Sigmoid colon (tissue), 7 donors: ENCODE measurements around the gene ZNF267. TPM values are rescaled to one million over a fixed set of nuclear protein-coding genes. Genes with fewer than 3 reads are reported as not detected.

Experiments
- DNase-seq: peaks from one replicate; pipeline ENCODE4 v3.0.0-alpha.2; 2019
- H3K27ac ChIP-seq, 4 donors: fragments of 200-600 bp; sonication (generic); one replicate each; pipeline ENCODE4 v1.5.1; 2016 to 2019; ENCODE audit warnings: mild to moderate bottlenecking in 1 of 4
- H3K27me3 ChIP-seq, 3 donors: fragments of 200-600 bp; sonication (generic); one replicate each; pipeline ENCODE4 v1.5.1; 2019; ENCODE audit warnings: mild to moderate bottlenecking in 1 of 3
- H3K36me3 ChIP-seq, 4 donors: fragments of 200-600 bp; sonication (generic); one replicate each; pipeline ENCODE4 v1.5.1; 2016 to 2019
- H3K4me1 ChIP-seq, 4 donors: fragments of 200-600 bp; sonication (generic); one replicate each; pipeline ENCODE4 v1.5.1; 2017 to 2019
- H3K4me3 ChIP-seq, 4 donors: fragments of 200-600 bp; sonication (generic); one replicate each; pipeline ENCODE4 v1.5.1; 2017 to 2019; ENCODE audit warnings: mild to moderate bottlenecking in 2 of 4, moderate library complexity in 1 of 4
- H3K9me3 ChIP-seq, 4 donors: fragments of 200-600 bp in 3 of 4; sonication (generic) in 3 of 4; one replicate each; pipeline versions ENCODE4 v1.5.1 to v1.6.1; 2013 to 2019
- EP300 ChIP-seq, 4 donors: sonication (generic); formaldehyde crosslinking; IDR thresholded peaks; one replicate each; pipeline ENCODE4 v1.6.1; 2017; ENCODE audit warnings: antibody characterized with exemption in 4 of 4
- POLR2A ChIP-seq, 2 donors: fragments of 450-650 bp; IDR thresholded peaks; one replicate each; pipeline ENCODE4 v1.6.1; 2016; ENCODE audit warnings: antibody characterized with exemption in 2 of 2, mild to moderate bottlenecking in 2 of 2, moderate library complexity in 2 of 2
- POLR2AphosphoS5 ChIP-seq, 4 donors: sonication (generic); formaldehyde crosslinking; IDR thresholded peaks; one replicate each; pipeline ENCODE4 v1.6.1; 2017; ENCODE audit warnings: antibody characterized with exemption in 4 of 4
- WGBS, 2 donors: extraction: QIAGEN DNeasy Blood & Tissue Kit; methylation state at CpG; one replicate each; pipeline ENCODE4 v1.1.7; 2013; 5-methylcytosine and 5-hydroxymethylcytosine counted together
- intact Hi-C: fragments of 100-400 bp; cut with DNase I; formaldehyde crosslinking; loops from one replicate; pipeline ENCODE4 v1.15.1; 2023
- polyA plus RNA-seq, 3 donors: library from polyadenylated mRNA; stranded (reverse); fragments of 200-250 nt; gene quantifications; one replicate each; pipeline ENCODE4 v1.2.3, GENCODE V29; 2013
- total RNA-seq, 4 donors: library from RNA; depleted of rRNA; stranded (reverse); fragments of >200 nt; gene quantifications; one replicate each; pipeline ENCODE4 v1.1.0, GENCODE V29; 2016
- TF ChIP-seq, protein P1 (sequence below), 4 experiments: fragments of 450-650 bp in 3 of 4; fragments of 200-600 bp in 1 of 4; IDR thresholded peaks; one replicate each; pipeline ENCODE4 v1.5.1; 2016 to 2019; ENCODE audit warnings: antibody characterized with exemption in 4 of 4, mild to moderate bottlenecking in 3 of 4, moderate library complexity in 2 of 4
- donor health status: healthy with polysubstance abuse.
- donor health status: Bipolar disorder and iron deficiency.
- donor health status: healthy.

The ZNF267 gene
- total and polyA plus RNA-seq, 7 donors = 4.2 to 11.6 (median 8.5) TPM

- no peak overlapping the region for H3K27ac ChIP-seq
- H3K36me3 ChIP-seq = no peaks in the 10 kb centered on the region
- no peak for DNase-seq
- H3K4me1 ChIP-seq = no peaks in the 10 kb centered on the region
- H3K9me3 ChIP-seq = peaks cover 0 to 14% (median 4%) of the 10 kb centered on the region in 4 donors
- intact Hi-C loops = no loop called here
- WGBS, 2 donors = 44 to 71% methylated on average over 2 of the region's 2 CpGs
- H3K27me3 ChIP-seq = no peaks in the 10 kb centered on the region
- no peak overlapping the region for H3K4me3 ChIP-seq
- no peak for TF ChIP-seq EP300 (IDR thresholded peaks at IDR 0.05)
- TF ChIP-seq POLR2AphosphoS5 (IDR thresholded peaks at IDR 0.05) = no peak
- no peak for TF ChIP-seq POLR2A (IDR thresholded peaks at IDR 0.05)
- TF ChIP-seq, protein P1, sequence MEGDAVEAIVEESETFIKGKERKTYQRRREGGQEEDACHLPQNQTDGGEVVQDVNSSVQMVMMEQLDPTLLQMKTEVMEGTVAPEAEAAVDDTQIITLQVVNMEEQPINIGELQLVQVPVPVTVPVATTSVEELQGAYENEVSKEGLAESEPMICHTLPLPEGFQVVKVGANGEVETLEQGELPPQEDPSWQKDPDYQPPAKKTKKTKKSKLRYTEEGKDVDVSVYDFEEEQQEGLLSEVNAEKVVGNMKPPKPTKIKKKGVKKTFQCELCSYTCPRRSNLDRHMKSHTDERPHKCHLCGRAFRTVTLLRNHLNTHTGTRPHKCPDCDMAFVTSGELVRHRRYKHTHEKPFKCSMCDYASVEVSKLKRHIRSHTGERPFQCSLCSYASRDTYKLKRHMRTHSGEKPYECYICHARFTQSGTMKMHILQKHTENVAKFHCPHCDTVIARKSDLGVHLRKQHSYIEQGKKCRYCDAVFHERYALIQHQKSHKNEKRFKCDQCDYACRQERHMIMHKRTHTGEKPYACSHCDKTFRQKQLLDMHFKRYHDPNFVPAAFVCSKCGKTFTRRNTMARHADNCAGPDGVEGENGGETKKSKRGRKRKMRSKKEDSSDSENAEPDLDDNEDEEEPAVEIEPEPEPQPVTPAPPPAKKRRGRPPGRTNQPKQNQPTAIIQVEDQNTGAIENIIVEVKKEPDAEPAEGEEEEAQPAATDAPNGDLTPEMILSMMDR (IDR thresholded peaks at IDR 0.05) = no peak
Observed at GRCh38 chr16:31853291-31853690, 20.3 kb upstream of the ZNF267 start.

- TF ChIP-seq POLR2AphosphoS5 (IDR thresholded peaks at IDR 0.05) (no peak), POLR2A (IDR thresholded peaks at IDR 0.05) (no peak), EP300 (IDR thresholded peaks at IDR 0.05) (no peak)
- TF ChIP-seq, protein P1 (IDR thresholded peaks at IDR 0.05) = no peak
- intact Hi-C loops = no loop called here
- Histone ChIP-seq H3K9me3 (no peaks in the 10 kb centered on the region), H3K27me3 (no peaks in the 10 kb centered on the region), H3K27ac (no peak overlapping the region), H3K4me3 (no peak overlapping the region), H3K36me3 (no peaks in the 10 kb centered on the region), H3K4me1 (no peaks in the 10 kb centered on the region)
- WGBS, 2 donors = 63 to 79% methylated on average over 3 of the region's 3 CpGs
- no peak for DNase-seq
Observed at GRCh38 chr16:31860508-31860907, 13.1 kb upstream of the ZNF267 start.

DNA sequence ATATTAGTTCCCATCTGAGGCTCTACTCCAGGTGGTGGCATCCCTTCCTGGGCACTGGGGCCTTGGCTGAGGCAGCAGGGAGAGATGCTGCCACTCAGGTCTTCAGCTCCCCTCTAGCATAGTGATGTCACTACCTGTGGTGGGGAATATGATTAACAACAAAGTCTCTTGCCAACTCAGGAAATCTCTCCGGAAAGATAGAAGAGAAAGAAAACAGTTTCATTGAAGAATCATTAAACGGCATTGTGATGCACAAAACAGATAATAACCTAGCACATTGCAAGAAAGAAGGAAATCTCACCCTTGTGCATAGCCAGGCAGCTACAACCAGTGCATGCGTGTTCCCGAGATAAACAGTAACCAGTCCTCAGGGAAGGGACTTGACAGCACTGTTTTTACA, 12.2 kb upstream of the ZNF267 start:
- Histone ChIP-seq H3K36me3 (no peaks in the 10 kb centered on the region), H3K27ac (no peak overlapping the region), H3K4me3 (no peak overlapping the region), H3K4me1 (no peaks in the 10 kb centered on the region), H3K27me3 (no peaks in the 10 kb centered on the region), H3K9me3 (no peaks in the 10 kb centered on the region)
- intact Hi-C loops = no loop called here
- WGBS, 2 donors = 61 to 74% methylated on average over 4 of the region's 4 CpGs
- TF ChIP-seq, protein P1 (IDR thresholded peaks at IDR 0.05) = no peak
- TF ChIP-seq EP300 (IDR thresholded peaks at IDR 0.05) (no peak), POLR2AphosphoS5 (IDR thresholded peaks at IDR 0.05) (no peak), POLR2A (IDR thresholded peaks at IDR 0.05) (no peak)
- no peak for DNase-seq

DNA sequence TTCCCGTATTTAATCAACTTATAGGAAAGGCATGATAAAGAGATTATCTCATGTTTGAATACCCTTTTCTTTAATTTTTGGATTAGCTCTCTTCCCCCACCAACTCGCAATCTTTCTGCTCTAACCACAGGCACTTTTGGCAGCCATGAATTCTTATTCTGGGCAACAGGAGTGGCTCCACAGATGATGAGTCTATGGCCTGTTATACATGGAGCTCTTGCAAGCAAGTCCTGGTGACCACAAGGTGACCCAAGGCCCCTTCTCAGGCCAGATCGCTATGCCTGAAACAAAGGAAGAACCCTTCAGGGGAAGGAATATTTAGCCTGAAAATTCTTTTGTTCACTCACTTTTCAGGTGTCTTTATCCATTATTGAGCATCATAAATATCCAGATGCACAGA, 10.8 kb upstream of the ZNF267 start:
- Histone ChIP-seq H3K27me3 (no peaks in the 10 kb centered on the region), H3K4me3 (no peak overlapping the region), H3K4me1 (no peaks in the 10 kb centered on the region), H3K36me3 (no peaks in the 10 kb centered on the region), H3K9me3 (no peaks in the 10 kb centered on the region), H3K27ac (no peak overlapping the region)
- 87 to 94% methylated on average over 3 of the region's 3 CpGs for WGBS, 2 donors
- TF ChIP-seq, protein P1 (IDR thresholded peaks at IDR 0.05) = no peak
- TF ChIP-seq EP300 (IDR thresholded peaks at IDR 0.05) = no peak
- TF ChIP-seq POLR2AphosphoS5 (IDR thresholded peaks at IDR 0.05) = no peak
- no peak for TF ChIP-seq POLR2A (IDR thresholded peaks at IDR 0.05)
- DNase-seq = no peak
- intact Hi-C loops = no loop called here

- no peak overlapping the region for H3K27ac ChIP-seq
- H3K36me3 ChIP-seq = no peaks in the 10 kb centered on the region
- H3K9me3 ChIP-seq = no peaks in the 10 kb centered on the region
- intact Hi-C loops = loop anchor here (2.0 kb wide), 1 partner anchor 883 kb away; the partner anchor contains the start of gene HSD3B7
- H3K27me3 ChIP-seq = no peaks in the 10 kb centered on the region
- WGBS, 2 donors = 36 to 37% methylated on average over 3 of the region's 3 CpGs
- no peak overlapping the region for H3K4me3 ChIP-seq
- H3K4me1 ChIP-seq = peaks cover 0 to 2% (median 2%) of the 10 kb centered on the region in 4 donors
- TF ChIP-seq, protein P1 (IDR thresholded peaks at IDR 0.05) = no peak
- TF ChIP-seq POLR2A (IDR thresholded peaks at IDR 0.05) (no peak), EP300 (IDR thresholded peaks at IDR 0.05) (no peak), POLR2AphosphoS5 (IDR thresholded peaks at IDR 0.05) (no peak)
- no peak for DNase-seq
Observed at GRCh38 chr16:31868164-31868563, 5.4 kb upstream of the ZNF267 start.
